HepG2 (cell line): ENCODE measurements around the gene NBR1. TPM values are rescaled to one million over a fixed set of nuclear protein-coding genes. Genes with fewer than 3 reads are reported as not detected.
A peak's percentile ranks its signal among the peaks of the same experiment; 100 is the strongest.

Experiments used
- AGO2 ChIP-seq: fragments of 200-400 bp; formaldehyde crosslinking; optimal IDR thresholded peaks from 2 replicates; pipeline ENCODE3; 2017; ENCODE audit warnings: mild to moderate bottlenecking, low read depth, low read length, moderate library complexity
- CEBPG ChIP-seq: IDR thresholded peaks from 2 replicates; pipeline ENCODE4 v1.6.1; 2016
- EED ChIP-seq: sonication (generic); formaldehyde crosslinking; IDR thresholded peaks from 2 replicates; pipeline ENCODE4 v1.5.0; 2020; ENCODE audit warnings: mild to moderate bottlenecking, missing genetic modification reagents
- FOXO1 ChIP-seq: sonication (generic); formaldehyde crosslinking; IDR thresholded peaks from 2 replicates; pipeline ENCODE4 v1.4.0; 2020; ENCODE audit warnings: missing genetic modification reagents
- HNRNPUL1 ChIP-seq: fragments of 200-400 bp; formaldehyde crosslinking; IDR thresholded peaks from 2 replicates; pipeline ENCODE4 v1.6.1; 2017; ENCODE audit warnings: low read depth, mild to moderate bottlenecking, low read length, moderate library complexity
- HOXA7 ChIP-seq: sonication (generic); formaldehyde crosslinking; IDR thresholded peaks from 2 replicates; pipeline ENCODE4 v1.8.1; 2022; ENCODE audit warnings: mild to moderate bottlenecking, missing genetic modification reagents, moderate library complexity
- MAF1 ChIP-seq: sonication (generic); formaldehyde crosslinking; IDR thresholded peaks from 2 replicates; pipeline ENCODE4 v1.5.0; 2020; ENCODE audit warnings: missing genetic modification reagents, borderline replicate concordance
- PHF20 ChIP-seq: sonication (generic); formaldehyde crosslinking; IDR thresholded peaks from 2 replicates; pipeline ENCODE4 v1.5.0; 2020; ENCODE audit warnings: mild to moderate bottlenecking, missing genetic modification reagents
- REXO4 ChIP-seq: sonication (generic); formaldehyde crosslinking; IDR thresholded peaks from 2 replicates; pipeline ENCODE4 v1.8.0; 2022; ENCODE audit warnings: missing genetic modification reagents, mild to moderate bottlenecking, borderline replicate concordance
- SNRNP70 ChIP-seq: fragments of 200-400 bp; formaldehyde crosslinking; IDR thresholded peaks from 2 replicates; pipeline ENCODE4 v1.6.1; 2017; ENCODE audit warnings: mild to moderate bottlenecking, low read depth, low read length, moderate library complexity
- SRSF4 ChIP-seq: fragments of 200-400 bp; formaldehyde crosslinking; IDR thresholded peaks from one replicate; pipeline ENCODE4 v1.6.1; 2018; ENCODE audit warnings: mild to moderate bottlenecking, low read depth, low read length, moderate library complexity; ENCODE audit not compliant: poor library complexity, severe bottlenecking
- TP53 ChIP-seq: sonication (generic); formaldehyde crosslinking; conservative IDR thresholded peaks from 2 replicates; pipeline ENCODE4 v1.4.0; 2020; ENCODE audit warnings: missing genetic modification reagents
- ZNF124 ChIP-seq: sonication (generic); formaldehyde crosslinking; IDR thresholded peaks from 2 replicates; pipeline ENCODE4 v1.4.0; 2020; ENCODE audit warnings: missing genetic modification reagents
- ZNF547 ChIP-seq: sonication (generic); formaldehyde crosslinking; IDR thresholded peaks from 2 replicates; pipeline ENCODE4 v1.5.1; 2020; ENCODE audit warnings: mild to moderate bottlenecking, missing genetic modification reagents
- ZNF570 ChIP-seq: sonication (generic); formaldehyde crosslinking; IDR thresholded peaks from 2 replicates; pipeline ENCODE4 v1.4.0; 2020; ENCODE audit warnings: mild to moderate bottlenecking, missing genetic modification reagents, borderline replicate concordance
- ZNF572 ChIP-seq: sonication (generic); formaldehyde crosslinking; IDR thresholded peaks from 2 replicates; pipeline ENCODE4 v1.5.1; 2020; ENCODE audit warnings: mild to moderate bottlenecking, missing genetic modification reagents
- ZNF678 ChIP-seq: sonication (generic); formaldehyde crosslinking; IDR thresholded peaks from 2 replicates; pipeline ENCODE4 v1.4.0; 2020; ENCODE audit warnings: mild to moderate bottlenecking, missing genetic modification reagents
- ZNF713 ChIP-seq: sonication (generic); formaldehyde crosslinking; IDR thresholded peaks from 2 replicates; pipeline ENCODE4 v1.4.0; 2020; ENCODE audit warnings: mild to moderate bottlenecking, missing genetic modification reagents
- ZNF720 ChIP-seq: sonication (generic); formaldehyde crosslinking; IDR thresholded peaks from 2 replicates; pipeline ENCODE4 v1.4.0; 2020; ENCODE audit warnings: missing genetic modification reagents
- ZNF747 ChIP-seq: sonication (generic); formaldehyde crosslinking; IDR thresholded peaks from 2 replicates; pipeline ENCODE4 v1.8.1; 2023; ENCODE audit warnings: missing genetic modification reagents, mild to moderate bottlenecking, borderline replicate concordance
- ZNF766 ChIP-seq: sonication (generic); formaldehyde crosslinking; IDR thresholded peaks from 2 replicates; pipeline ENCODE4 v1.5.0; 2020; ENCODE audit warnings: missing genetic modification reagents, borderline replicate concordance
- ZNF792 ChIP-seq: IDR thresholded peaks from 2 replicates; pipeline ENCODE4 v1.6.1; 2016
- polyA plus RNA-seq, 8 experiments: library from polyadenylated mRNA; depleted of rRNA in 3 of 8; stranded (reverse) in 7 of 8; unstranded in 1 of 8; fragments of >200 nt; fragmentation: Illumina TruSeq in 4 of 8; extraction: Trizol in 4 of 8; gene quantifications; 2 replicates each; pipeline versions ENCODE4 v1.2.1 to v1.2.3, GENCODE V29; 2011 to 2016; ENCODE audit warnings: low read depth in 4 of 8, missing spikeins in 1 of 8, mixed read lengths in 1 of 8; ENCODE audit not compliant: insufficient read depth in 1 of 8
- total RNA-seq, 5 experiments: library from RNA; depleted of rRNA; stranded (reverse); fragments of >200 nt; fragmentation: Illumina TruSeq; extraction: Trizol; gene quantifications; 2 replicates each; pipeline ENCODE4 v1.2.3, GENCODE V29; 2016; ENCODE audit warnings: low read depth in 1 of 5
- TF ChIP-seq, protein P1 (sequence below): sonication (generic); formaldehyde crosslinking; IDR thresholded peaks from 2 replicates; pipeline ENCODE4 v1.9.0; 2022; ENCODE audit warnings: low read depth, missing genetic modification reagents
- TF ChIP-seq, protein P2 (sequence below): sonication (generic); formaldehyde crosslinking; conservative IDR thresholded peaks from 2 replicates; pipeline ENCODE4 v1.4.0; 2020; ENCODE audit warnings: missing genetic modification reagents
- TF ChIP-seq, protein P3 (sequence below): IDR thresholded peaks from 2 replicates; pipeline ENCODE4 v1.6.1; 2012; ENCODE audit warnings: low read depth, low read length, improper control_type of control experiment
- TF ChIP-seq, protein P4 (sequence below): sonication (generic); formaldehyde crosslinking; IDR thresholded peaks from 2 replicates; pipeline ENCODE4 v1.4.0; 2020; ENCODE audit warnings: missing genetic modification reagents

NBR1 gene
- total and polyA plus RNA-seq, 2 of the 13 experiments (the other 11 are each of a cell fraction or from before 2014, with no cell fraction given), result 51.7 to 121 TPM

DNA sequence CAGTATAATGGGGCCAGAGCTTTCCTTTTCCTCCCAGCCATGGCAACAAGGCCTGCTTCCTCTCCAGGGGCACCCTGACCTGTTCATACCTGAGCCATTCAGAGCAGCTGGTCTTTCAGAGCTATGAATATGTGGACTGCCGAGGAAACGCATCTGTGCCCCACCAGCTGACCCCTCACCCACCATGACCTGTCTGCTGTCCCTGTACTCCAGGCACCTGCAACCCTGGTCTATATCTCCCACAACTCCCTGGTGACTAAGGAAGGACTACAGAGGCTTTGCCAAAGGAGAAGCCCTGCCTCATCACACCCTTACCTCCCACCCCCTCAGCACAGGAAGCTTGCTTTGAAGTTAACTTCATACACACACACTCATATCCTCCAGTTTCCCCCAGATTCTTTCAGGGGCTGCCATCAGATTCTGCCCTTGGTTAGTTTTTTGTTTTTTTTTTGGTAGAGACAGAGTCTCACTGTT, 46.6 kb downstream of the NBR1 start (continued):
- TF ChIP-seq, protein P1, sequence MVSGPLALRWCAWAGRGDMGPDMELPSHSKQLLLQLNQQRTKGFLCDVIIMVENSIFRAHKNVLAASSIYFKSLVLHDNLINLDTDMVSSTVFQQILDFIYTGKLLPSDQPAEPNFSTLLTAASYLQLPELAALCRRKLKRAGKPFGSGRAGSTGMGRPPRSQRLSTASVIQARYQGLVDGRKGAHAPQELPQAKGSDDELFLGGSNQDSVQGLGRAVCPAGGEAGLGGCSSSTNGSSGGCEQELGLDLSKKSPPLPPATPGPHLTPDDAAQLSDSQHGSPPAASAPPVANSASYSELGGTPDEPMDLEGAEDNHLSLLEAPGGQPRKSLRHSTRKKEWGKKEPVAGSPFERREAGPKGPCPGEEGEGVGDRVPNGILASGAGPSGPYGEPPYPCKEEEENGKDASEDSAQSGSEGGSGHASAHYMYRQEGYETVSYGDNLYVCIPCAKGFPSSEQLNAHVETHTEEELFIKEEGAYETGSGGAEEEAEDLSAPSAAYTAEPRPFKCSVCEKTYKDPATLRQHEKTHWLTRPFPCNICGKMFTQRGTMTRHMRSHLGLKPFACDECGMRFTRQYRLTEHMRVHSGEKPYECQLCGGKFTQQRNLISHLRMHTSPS (CRISPR knock-in tag), result no peak
- TF ChIP-seq AGO2, result no peak
- TF ChIP-seq, protein P2, sequence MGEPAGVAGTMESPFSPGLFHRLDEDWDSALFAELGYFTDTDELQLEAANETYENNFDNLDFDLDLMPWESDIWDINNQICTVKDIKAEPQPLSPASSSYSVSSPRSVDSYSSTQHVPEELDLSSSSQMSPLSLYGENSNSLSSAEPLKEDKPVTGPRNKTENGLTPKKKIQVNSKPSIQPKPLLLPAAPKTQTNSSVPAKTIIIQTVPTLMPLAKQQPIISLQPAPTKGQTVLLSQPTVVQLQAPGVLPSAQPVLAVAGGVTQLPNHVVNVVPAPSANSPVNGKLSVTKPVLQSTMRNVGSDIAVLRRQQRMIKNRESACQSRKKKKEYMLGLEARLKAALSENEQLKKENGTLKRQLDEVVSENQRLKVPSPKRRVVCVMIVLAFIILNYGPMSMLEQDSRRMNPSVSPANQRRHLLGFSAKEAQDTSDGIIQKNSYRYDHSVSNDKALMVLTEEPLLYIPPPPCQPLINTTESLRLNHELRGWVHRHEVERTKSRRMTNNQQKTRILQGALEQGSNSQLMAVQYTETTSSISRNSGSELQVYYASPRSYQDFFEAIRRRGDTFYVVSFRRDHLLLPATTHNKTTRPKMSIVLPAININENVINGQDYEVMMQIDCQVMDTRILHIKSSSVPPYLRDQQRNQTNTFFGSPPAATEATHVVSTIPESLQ (CRISPR knock-in tag), result no peak
- TF ChIP-seq ZNF572 (CRISPR knock-in tag), result no peak
- TF ChIP-seq, protein P3, sequence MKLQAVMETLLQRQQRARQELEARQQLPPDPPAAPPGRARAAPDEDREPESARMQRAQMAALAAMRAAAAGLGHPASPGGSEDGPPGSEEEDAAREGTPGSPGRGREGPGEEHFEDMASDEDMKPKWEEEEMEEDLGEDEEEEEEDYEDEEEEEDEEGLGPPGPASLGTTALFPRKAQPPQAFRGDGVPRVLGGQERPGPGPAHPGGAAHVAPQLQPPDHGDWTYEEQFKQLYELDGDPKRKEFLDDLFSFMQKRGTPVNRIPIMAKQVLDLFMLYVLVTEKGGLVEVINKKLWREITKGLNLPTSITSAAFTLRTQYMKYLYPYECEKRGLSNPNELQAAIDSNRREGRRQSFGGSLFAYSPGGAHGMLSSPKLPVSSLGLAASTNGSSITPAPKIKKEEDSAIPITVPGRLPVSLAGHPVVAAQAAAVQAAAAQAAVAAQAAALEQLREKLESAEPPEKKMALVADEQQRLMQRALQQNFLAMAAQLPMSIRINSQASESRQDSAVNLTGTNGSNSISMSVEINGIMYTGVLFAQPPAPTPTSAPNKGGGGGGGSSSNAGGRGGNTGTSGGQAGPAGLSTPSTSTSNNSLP, result no peak
- no peak for TF ChIP-seq PHF20 (CRISPR knock-in tag)
- peak; percentile 13; the same call in 1 of the 2 replicates for TF ChIP-seq ZNF678 (CRISPR knock-in tag)
- no peak for TF ChIP-seq HOXA7 (CRISPR knock-in tag)
- TF ChIP-seq ZNF570 (CRISPR knock-in tag), result no peak
- TF ChIP-seq CEBPG (CRISPR knock-in tag), result no peak
- TF ChIP-seq ZNF720, result no peak
- TF ChIP-seq, protein P4, sequence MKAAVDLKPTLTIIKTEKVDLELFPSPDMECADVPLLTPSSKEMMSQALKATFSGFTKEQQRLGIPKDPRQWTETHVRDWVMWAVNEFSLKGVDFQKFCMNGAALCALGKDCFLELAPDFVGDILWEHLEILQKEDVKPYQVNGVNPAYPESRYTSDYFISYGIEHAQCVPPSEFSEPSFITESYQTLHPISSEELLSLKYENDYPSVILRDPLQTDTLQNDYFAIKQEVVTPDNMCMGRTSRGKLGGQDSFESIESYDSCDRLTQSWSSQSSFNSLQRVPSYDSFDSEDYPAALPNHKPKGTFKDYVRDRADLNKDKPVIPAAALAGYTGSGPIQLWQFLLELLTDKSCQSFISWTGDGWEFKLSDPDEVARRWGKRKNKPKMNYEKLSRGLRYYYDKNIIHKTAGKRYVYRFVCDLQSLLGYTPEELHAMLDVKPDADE (CRISPR knock-in tag), result no peak
- TF ChIP-seq REXO4, result no peak
- no peak for TF ChIP-seq ZNF792 (CRISPR knock-in tag)
- TF ChIP-seq ZNF124, result no peak
- TF ChIP-seq TP53 (CRISPR knock-in tag), result no peak
- no peak for TF ChIP-seq SNRNP70
- no peak for TF ChIP-seq ZNF766 (CRISPR knock-in tag)
- TF ChIP-seq ZNF713, result no peak
- peak; percentile 29; the same call in 1 of the 2 replicates for TF ChIP-seq EED (CRISPR knock-in tag)
- no peak for TF ChIP-seq HNRNPUL1
- TF ChIP-seq ZNF747 (CRISPR knock-in tag), result no peak
- no peak for TF ChIP-seq ZNF547
- TF ChIP-seq MAF1 (CRISPR knock-in tag), result no peak
- TF ChIP-seq SRSF4, result no peak
- no peak for TF ChIP-seq FOXO1 (CRISPR knock-in tag)
